ENCODE results near the gene DONSON.

The DONSON gene

DNA sequence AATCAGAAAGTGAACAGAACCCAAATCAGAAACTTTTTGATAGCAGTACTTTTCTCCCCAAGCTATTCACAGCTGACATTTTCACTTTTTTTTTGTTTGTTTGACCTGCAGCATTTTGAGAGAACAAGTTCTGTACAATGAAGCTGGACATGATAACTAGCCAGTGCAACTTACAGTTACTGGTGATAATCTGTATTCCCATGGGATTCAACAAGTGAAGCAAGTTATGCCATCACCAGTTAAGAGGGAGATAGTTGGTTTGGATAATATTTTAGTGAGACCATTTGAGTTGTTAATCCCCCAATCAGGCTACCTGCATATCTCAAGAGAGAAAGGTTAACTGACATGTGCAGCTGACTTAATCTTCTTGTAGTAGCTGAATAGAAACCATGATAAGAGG, 27.5 kb downstream of the DONSON start:
- no peak for DNase-seq

DNA sequence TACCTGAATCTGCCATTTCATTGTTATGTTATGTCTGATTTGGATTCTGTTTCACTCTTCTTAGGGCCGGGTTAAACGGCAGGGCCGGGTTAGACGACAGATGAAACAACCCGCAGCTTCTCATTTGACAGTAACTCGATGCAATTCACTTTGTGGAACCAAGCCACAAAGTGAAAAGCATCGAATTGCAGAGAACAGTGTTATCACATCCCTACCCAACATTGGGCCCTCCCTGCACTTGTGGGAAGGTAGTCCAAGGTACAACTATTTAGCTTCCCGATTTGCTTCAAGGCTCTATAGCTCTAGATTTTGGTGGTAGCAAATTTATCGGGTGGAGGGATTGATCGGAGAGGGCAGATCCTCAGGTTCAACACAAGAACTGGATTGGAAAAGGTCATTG, 28.7 kb downstream of the DONSON start:
- no peak for DNase-seq

DNA sequence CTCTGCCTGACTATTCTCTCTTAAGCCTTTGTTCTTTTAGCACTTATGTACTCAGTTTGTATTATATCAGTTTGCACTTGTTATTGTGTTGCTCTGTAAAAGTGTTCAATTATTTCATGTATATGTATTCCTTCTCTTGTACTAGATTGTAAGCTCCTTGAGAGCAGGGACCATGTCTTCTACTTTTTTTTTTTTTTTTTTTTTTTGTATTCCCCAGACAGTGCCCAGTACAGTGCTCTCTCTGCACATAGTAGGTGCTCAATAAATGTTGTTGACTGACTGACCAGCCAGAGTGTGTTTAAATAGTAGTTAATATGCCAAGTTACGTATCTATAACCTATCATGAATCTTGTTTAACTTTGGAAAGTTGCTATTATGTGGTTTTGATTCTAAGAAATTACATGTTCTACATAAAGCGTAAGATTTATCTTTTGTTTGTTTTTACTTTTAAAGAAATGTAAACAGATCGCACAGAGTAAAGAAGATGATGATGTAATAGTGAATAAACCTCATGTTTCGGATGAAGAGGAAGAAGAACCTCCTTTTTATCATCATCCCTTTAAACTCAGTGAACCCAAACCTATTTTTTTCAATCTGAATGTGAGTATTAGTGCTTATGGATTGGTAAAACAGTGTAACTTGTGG, 29.6 kb downstream of the DONSON start:
- DNase-seq: no peak

DNA sequence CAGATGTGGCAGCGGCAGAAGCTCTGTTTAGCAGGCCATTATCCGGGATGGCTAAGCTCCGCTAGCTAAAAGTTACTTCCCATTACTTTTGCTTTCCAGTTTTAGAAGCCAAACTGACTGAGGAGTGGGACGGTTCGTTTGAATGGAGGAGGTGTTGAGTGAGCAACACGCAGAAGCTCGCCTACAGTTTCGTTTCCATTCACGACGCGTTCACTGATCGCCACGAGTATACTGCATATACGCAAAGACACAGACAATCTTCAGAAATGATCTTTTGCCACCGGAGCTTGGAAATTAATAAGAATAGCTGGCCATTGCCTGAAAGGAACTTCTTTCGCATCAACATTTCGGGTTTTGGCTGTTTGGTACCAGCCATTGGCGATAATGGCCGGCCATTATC, 31.0 kb downstream of the DONSON start:
- no peak for DNase-seq

DNA sequence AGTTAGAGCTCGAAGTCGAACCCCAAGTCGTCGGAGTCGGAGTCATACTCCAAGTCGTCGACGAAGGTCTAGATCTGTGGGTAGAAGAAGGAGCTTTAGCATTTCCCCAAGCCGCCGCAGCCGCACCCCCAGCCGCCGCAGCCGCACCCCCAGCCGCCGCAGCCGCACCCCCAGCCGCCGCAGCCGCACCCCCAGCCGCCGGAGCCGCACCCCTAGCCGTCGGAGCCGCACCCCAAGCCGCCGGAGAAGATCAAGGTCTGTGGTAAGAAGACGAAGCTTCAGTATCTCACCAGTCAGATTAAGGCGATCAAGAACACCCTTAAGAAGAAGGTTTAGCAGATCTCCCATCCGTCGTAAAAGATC, 33.5 kb downstream of the DONSON start:
- no peak for DNase-seq

DNA sequence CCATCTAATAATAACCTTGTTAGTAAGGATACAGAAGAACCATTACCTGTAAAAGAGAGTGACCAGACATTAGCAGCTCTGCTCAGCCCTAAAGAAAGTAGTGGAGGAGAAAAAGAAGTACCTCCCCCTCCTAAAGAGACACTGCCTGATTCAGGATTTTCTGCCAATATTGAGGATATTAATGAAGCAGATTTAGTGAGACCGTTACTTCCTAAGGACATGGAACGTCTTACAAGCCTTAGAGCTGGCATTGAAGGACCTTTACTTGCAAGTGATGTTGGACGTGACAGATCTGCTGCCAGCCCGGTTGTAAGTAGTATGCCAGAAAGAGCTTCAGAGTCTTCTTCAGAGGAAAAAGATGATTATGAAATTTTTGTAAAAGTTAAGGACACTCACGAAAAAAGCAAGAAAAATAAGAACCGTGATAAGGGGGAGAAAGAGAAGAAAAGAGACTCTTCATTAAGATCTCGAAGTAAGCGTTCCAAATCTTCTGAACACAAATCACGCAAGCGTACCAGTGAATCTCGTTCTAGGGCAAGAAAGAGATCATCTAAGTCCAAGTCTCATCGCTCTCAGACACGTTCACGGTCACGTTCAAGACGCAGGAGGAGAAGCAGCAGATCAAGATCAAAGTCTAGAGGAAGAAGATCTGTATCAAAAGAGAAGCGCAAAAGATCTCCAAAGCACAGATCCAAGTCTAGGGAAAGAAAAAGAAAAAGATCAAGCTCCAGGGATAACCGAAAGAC, 34.1 kb downstream of the DONSON start:
- no peak for DNase-seq

DNA sequence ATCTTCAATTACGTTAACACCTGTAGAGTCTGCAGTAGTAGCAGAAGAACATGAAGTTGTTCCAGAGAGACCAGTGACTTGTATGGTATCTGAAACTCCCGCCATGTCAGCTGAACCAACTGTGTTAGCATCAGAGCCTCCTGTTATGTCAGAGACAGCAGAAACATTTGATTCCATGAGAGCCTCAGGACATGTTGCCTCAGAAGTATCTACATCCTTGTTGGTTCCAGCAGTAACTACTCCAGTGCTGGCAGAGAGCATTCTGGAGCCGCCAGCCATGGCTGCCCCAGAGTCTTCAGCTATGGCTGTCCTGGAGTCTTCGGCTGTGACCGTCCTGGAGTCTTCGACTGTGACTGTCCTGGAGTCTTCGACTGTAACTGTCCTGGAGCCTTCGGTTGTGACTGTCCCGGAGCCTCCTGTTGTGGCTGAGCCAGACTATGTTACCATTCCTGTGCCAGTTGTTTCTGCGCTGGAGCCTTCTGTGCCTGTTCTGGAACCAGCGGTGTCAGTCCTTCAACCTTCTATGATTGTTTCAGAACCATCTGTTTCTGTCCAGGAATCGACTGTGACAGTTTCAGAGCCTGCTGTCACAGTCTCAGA, 35.4 kb downstream of the DONSON start:
- no peak for DNase-seq

DNA sequence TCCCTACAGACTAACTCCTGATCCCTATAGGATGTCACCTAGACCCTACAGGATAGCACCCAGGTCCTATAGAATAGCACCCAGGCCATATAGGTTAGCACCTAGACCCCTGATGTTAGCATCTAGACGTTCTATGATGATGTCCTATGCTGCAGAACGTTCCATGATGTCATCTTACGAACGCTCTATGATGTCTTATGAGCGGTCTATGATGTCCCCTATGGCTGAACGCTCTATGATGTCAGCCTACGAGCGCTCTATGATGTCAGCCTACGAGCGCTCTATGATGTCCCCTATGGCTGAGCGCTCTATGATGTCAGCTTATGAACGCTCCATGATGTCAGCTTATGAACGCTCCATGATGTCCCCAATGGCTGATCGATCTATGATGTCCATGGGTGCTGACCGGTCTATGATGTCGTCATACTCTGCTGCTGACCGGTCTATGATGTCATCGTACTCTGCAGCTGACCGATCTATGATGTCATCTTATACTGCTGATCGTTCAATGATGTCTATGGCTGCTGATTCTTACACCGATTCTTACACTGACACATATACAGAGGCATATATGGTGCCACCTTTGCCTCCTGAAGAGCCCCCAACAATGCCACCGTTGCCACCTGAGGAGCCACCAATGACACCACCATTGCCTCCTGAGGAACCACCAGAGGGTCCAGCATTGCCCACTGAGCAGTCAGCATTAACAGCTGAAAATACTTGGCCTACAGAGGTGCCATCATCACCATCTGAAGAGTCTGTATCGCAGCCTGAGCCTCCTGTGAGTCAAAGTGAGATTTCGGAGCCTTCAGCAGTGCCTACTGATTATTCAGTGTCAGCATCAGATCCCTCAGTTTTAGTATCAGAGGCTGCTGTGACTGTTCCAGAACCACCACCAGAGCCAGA, 36.1 kb downstream of the DONSON start:
- DNase-seq: no peak

DNA sequence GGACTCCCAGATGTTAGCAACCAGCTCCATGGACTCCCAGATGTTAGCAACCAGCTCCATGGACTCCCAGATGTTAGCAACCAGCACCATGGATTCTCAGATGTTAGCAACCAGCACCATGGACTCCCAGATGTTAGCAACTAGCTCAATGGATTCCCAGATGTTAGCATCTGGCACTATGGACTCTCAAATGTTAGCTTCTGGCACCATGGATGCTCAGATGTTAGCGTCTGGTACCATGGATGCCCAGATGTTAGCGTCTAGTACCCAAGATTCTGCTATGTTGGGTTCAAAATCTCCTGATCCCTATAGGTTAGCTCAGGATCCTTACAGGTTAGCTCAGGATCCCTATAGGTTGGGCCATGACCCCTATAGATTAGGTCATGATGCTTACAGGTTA, 36.8 kb downstream of the DONSON start:
- DNase-seq: no peak

DNA sequence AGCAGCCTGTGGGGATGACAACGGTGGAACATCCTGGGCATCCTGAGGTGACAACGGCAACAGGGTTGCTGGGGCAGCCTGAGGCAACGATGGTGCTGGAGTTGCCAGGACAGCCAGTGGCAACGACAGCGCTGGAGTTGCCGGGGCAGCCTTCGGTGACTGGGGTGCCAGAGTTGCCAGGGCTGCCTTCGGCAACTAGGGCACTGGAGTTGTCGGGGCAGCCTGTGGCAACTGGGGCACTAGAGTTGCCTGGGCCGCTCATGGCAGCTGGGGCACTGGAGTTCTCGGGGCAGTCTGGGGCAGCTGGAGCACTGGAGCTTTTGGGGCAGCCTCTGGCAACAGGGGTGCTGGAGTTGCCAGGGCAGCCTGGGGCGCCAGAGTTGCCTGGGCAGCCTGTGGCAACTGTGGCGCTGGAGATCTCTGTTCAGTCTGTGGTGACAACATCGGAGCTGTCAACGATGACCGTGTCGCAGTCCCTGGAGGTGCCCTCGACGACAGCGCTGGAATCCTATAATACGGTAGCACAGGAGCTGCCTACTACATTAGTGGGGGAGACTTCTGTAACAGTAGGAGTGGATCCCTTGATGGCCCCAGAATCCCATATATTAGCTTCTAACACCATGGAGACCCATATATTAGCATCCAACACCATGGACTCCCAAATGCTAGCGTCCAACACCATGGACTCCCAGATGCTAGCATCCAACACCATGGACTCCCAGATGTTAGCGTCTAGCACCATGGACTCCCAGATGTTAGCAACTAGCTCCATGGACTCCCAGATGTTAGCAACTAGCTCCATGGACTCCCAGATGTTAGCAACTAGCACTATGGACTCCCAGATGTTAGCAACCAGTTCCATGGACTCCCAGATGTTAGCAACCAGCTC, 37.5 kb downstream of the DONSON start:
- no peak for DNase-seq

DNA sequence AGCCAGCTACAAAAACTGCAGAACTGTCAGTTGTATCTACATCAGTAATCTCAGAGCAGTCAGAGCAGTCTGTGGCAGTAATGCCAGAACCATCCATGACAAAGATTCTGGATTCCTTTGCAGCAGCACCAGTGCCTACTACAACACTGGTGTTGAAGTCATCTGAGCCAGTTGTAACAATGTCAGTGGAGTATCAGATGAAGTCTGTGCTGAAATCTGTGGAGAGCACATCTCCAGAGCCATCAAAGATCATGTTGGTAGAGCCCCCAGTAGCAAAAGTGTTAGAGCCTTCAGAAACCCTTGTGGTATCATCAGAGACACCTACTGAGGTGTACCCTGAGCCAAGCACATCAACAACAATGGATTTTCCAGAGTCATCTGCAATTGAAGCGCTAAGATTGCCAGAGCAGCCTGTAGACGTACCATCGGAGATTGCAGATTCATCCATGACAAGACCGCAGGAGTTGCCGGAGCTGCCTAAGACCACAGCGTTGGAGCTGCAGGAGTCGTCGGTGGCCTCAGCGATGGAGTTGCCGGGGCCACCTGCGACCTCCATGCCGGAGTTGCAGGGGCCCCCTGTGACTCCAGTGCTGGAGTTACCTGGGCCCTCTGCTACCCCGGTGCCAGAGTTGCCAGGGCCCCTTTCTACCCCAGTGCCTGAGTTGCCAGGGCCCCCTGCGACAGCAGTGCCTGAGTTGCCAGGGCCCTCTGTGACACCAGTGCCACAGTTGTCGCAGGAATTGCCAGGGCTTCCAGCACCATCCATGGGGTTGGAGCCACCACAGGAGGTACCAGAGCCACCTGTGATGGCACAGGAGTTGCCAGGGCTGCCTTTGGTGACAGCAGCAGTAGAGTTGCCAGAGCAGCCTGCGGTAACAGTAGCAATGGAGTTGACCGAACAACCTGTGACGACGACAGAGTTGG, 38.4 kb downstream of the DONSON start:
- no peak for DNase-seq

DNA sequence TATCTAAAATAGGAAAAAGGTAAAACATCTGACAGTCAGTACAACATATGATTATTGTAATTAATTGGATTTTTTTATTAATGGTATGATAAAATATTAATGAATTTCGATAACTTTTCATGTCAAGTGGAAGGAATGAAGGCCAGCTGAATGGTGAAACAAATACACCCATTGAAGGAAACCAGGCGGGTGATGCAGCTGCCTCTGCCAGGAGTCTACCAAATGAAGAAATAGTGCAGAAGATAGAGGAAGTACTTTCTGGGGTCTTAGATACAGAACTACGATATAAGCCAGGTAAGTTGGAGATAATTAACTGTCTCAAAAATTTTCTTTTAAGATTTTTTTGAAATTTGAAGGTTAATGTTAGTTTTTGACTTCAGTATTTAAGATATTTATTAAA, 42.4 kb downstream of the DONSON start:
- DNase-seq: no peak

DNA sequence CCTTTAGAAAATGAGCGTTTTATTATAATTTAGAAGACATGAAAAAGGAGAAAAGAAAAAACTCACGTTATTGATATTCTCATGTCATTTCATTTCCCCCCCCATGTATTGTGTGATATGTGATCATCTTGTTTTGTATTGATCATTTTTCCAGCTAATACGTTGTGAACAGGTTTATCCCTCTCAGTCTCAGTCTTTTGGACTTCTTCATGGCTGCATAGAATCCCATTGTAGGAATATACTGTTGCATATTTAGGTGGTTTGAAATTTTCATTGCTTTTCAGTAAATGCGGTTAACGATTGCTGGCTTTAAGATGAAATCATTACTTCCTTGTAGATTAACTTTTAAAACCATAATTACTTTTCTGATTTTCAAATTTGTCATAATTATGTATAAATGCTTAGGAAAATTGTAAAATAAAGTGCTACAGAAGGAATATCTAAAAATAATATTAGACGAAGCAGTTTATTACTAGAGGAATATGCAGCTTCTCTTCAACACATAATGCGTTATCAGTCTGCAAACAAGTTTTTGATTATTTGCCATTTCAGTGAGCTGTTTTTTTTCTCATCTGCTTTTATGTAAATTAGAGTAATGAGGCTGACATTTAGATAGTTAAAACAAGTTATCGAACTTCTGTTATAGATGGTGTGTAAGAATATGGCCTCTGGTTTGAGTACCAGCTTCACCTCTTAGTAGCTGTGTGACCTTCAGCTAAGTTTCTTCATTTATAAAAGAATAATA, 43.9 kb downstream of the DONSON start:
- DNase-seq: no peak

DNA sequence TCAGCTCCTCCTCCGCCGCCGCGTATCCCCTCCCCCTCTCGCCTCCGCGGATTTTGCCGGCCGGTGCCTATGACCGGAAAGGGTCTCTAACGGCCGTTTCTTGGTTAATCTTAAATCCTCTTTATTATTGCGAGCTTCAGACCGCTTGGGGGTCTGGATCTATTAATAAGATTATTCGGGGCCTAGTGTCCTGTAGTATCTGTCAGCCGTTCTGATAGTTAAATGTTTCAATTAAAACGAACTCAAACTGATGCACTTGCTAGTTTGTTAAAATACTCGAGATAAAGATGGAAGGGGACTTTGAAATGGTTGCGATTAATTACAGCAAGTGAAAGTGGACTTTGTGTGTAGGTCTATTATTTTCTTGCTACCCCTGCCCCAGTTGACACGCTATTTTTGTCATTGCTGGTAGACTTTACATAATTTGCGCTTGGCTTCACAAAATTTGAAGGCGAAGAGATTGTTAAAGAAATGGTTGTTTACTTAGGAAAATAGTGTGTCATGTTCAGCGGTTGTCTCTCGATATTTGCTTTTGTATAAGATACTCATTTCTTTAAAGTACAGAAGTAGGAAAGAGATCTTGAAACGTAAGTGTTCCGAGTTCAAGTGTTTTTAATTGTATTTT, 44.9 kb downstream of the DONSON start:
- no peak for DNase-seq

DNA sequence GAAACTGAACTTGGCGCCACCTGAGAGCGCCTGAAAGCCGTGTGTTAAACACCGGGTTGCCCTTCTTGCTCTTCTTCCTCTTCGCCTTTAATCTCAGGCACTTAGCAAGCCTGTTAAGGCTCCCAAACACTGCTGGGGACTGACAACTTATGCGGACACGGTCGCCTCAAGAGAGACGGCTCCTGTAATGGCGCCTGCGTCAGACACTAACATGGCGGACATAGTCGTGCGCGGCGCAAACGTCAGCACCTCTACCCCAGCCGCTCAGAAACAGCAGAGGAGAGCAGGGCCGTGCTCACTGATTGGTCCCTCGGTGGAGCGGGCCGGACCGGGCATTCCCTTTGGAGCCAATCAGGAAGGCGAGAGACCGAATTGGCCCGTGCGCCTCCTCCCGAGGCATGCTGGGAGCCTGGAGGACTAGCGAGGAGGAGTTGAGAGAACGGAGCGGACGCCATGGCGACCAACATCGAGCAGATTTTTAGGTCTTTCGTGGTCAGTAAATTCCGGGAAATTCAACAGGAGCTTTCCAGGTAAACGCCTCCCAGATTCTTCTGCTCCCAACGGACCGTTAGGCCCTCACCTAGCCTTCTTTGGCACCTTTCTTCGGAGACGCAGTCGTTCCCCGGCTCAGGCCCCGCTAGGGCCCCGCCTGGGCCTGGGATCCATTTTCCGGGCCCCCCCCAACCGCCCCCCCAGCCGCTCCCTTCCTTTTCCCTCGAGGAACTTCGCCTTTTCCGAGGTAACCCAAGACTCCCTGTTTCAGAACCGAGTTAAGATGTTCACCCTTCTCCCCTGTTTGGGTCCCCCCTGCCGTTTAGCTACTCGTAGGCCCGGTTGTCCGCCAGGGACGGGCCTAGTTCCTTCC, 45.6 kb downstream of the DONSON start, which contains the start of gene SON:
SON (plus strand) TSS at position 399 of the 865 bp plus-strand sequence; CDS start at position 454, 55 bp downstream.
- DNase-seq: peak; percentile 100

DNA sequence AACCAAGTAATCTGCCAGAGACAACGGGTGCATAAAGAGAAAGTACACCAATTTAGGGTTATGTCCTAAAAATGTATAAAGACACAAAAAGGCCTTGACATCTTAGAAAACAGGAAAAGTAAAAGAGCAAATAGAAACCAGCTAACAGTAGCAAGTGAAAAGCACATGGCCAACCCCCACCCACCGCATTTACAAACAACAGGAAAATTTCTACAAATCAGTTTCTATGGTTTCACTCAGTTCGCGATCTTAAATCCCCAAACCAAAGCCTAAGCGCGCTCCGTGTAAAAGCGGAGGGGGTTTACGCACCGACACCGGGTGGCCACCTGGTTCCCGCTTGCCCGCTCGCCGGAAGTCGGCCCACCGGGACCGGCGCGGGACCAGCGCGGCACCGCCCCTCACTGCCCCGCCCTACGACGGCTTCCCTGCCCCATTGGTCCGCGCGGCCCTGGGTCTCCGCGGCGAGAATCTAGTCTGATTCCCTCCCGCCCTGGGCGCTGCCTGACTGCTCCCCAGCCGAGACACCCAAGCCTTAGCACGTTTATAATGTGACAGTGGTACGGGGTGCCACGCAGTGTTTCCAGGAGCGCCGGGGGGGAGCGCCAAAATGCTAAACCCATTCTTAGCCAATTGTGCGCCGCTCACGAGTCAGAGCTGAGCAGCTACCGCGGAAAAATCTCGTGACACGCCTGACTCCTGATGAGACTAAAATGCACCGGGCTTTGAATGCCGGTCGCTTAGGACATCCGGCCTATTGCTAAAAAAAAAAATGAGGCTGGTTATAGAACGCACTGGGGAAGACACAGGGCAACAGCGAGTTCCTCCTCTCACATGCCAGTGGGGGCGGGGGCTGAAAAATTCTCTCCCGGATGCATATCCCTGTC, 46.5 kb downstream of the DONSON start, which contains the start of gene GART:
GART (minus strand) TSS at position 362 of the 884 bp plus-strand sequence. CDS start 2,802 bp downstream, outside the sequence.
- peak; percentile 90 for DNase-seq

DNA sequence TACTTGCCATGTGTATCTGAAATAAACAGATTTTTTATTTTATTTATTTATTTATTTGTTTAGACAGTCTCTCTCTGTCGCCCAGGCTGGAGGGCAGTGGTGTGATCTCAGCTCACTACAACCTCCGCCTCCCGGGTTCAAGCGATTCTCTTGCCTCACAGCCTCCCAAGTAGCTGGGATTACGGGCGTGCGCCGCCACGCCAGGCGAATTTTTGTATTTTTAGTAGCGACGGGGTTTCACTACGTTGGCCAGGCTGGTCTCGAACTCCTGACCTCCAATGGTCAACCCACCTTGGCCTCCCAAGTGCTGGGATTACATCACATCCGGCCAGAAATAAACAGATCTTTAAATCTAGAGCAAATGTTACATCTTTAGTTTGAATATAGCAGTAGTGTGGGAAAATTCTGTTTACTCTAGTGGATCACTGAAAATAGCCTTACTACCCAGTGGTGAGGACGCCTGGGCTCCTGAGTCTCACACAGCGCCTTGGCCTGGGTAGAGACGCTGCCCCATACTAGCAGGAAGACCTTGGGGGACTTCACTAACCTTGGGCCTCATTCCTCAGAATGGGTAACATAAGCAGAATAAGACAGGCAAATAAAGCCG, 47.3 kb downstream of the DONSON start:
- DNase-seq: no peak
